UCSD-AML1 (cell line): ENCODE measurements around the gene UHMK1.

ENCODE experiments used
- DNase-seq: peaks from one replicate; lab custom pipeline; 2025; ENCODE audit not compliant: unreplicated experiment; lab: John Stamatoyannopoulos, UW

UHMK1 gene

GRCh38 chr1:162527314-162527713, 29.7 kb downstream of the UHMK1 start:
- no peak for DNase-seq

DNA sequence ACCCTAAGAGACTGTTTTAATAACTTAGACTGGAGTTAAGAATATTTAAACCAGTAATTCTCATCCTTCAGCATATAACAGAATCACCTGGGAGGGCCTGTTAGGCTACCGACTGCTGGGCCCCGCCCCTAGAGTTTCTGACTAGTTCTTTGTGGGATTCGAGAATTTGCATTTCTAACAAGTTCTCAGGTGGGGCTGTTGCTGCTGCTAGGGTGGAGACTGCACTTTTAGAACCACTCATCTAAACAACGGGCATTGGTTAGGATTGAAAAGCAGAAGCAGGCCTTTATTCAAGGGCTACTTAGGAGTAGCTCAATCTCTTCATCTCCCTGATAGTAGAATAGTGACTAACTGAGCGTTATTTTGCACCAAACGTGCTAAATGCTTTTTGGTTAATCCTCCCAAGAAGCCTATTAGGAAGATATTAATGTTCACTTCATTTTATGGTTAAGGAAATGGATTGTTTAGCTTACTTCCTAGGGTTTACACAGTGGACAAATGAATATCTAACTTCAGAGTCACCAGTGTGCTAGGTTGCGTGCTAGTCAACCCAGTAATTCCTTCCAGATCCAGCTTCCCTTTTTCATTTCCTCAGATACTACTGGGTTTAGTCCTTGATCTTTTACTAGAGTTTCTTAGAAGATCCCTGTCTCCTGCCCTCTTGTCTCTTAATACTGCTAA, 32.8 kb downstream of the UHMK1 start:
- no peak for DNase-seq

DNA sequence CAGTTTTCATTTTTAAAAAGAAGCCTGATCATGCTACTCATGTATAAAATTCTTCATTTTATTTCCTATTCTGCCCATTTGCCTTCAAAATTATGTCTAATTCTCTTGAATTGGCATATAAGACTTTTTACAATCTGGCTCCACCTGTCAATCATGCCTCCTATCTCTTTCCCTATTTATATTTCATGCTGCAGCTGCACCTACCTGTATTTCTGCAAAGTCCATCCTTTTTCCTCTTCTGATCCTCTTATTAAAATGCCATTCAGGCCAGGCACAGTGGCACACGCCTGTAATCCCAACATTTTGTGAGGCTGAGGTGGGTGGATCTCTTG, 33.3 kb downstream of the UHMK1 start:
- DNase-seq = no peak

GRCh38 chr1:162535501-162535900, 37.9 kb downstream of the UHMK1 start:
- DNase-seq = no peak

GRCh38 chr1:162536511-162536910, 38.9 kb downstream of the UHMK1 start:
- no peak for DNase-seq

DNA sequence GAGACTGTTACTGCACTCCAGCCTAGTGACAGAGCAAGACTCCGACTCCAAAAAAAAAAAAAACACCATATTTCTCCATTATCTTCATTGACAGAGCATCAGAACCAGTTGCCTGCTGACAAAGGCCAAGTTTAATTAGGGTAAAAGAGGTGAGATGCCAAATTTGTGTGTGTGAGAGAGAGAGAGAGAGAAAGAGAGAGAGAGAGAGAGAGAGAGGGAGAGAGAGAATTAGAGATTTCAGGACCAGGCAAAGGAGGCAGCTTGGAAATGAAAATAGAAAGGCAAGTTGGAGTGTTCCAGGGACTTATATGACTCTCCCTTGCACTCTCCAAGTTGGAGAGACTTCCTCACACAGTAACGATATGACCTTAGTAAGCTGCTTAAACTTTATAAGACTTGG, 39.6 kb downstream of the UHMK1 start:
- no peak for DNase-seq

DNA sequence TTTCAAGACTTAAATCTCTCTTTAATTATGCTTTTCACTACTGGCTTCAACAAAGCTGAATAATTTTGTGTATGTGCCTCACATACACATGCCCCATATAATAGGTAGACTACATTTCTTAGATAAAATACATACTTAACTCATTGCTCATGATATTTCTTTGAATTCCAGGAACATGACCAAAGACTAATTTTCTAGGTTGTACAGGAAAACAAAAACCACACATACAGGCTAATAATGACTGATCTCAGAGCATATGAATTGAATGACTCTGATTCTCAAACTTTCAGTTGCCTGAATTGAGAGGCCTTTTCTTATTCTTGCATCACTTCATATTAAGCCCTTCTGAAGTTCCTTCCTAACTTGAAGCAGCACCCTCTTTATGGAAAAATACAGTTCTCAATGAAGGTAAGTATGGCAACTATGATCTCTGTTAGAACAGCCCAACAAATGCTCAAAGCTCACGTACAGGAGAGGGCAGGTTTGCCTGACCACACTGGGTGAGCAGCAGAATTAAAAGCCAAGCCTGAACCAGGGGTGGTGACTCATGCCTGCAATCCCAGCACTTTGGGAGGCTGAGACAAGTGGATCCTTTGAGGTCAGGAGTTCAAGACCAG, 41.3 kb downstream of the UHMK1 start:
- DNase-seq = no peak

GRCh38 chr1:162541619-162542141, 44.1 kb downstream of the UHMK1 start:
- DNase-seq = no peak

GRCh38 chr1:162543228-162543627, 45.6 kb downstream of the UHMK1 start:
- no peak for DNase-seq

GRCh38 chr1:162548170-162548569, 50.6 kb downstream of the UHMK1 start:
- no peak for DNase-seq

DNA sequence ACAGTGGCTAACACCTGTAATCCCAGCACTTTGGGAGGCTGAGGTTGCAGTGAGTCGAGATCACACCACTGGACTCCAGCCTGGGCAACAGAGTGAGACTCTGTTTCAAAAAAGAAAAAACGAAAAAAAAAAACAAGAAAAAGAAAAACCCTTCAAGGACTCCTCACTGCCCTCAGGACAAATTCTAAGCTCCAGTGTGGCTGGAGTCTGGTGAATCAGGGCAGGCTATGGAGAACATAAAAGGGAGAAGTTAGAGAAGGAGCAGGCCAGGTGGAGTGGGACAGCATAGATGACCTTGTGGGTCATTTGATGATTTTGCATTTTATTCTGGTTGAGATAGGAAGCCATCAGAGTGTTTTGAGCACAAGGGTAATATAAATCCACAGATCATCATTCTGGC, 51.4 kb downstream of the UHMK1 start:
- no peak for DNase-seq

DNA sequence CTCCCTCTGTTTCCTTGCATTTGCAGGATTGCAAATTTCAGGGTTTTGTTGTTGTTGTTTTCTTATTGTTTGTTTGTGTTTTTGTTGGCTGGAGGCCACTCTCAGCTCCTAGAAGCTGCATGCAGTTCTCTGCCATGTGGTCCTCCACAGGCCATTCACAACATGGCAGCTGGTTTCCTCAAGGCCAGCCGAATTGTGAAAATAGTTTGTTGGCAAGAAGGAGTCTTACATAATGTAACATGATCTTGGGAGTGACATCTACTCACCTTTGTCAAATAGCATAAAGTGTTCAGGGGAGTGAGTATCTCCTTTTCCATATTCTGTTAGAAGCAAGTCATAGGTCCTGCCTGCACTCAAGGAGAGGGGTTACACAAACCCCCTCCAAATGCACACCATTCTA, 53.3 kb downstream of the UHMK1 start:
- no peak for DNase-seq

DNA sequence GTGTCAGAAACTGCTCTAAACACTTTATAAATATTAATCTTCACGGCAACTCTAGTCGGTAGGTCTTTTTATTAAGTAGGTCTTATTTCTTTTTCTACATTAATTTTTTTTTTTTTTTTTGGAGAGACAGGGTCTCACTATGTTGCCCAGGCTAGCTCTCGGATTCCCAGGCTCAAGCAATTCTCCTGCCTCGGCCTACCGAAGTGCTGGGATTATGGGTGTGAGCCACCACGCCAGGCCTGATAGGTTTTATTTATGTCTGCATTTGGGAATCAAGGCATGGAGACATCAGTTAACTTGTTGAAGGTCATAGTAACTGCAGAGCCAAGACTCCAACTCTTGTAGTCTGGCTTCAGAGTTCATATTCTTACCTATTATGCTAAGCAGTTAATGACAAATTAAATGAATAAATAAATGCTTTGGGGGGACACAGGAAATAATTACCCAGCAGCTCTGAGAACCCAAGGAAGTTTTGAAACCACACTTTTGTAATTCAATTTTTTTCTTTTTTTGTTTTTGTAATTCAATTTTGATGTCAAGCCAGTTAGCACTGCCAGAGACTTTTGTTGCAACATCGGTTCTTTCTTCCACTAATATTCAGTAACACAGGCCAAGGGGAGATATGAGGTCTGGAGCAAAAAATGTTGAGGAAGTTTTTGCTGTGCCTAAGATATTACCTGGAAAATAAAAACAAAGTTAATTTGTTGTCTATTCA, 54.5 kb downstream of the UHMK1 start:
- DNase-seq = no peak

DNA sequence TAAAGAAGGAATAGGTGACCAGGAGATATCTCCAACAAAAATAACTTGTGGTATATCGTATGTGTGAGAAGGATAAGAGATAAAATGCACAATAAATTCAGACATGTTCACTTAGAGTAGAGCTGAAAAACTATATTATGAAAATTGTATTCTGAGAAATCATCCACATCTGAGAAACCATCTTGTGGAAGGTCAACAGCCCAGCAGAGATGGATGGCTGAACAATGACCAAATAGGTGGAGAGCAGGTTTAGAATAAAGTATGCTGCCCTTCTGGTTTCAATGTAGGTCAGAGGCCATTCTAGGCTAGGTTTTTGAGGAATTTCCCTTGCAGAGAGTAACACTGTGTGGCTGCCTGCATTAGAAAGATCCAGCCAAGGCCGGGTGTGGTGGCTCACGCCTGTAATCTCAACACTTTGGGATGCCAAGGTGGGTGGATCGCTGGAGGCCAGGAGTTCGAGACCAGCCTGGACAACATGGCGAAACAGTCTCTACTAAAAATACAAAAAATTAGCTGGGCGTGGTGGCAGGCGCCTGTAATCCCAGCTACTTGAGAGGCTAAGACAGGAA, 55.1 kb downstream of the UHMK1 start:
- no peak for DNase-seq

GRCh38 chr1:162554258-162554657, 56.6 kb downstream of the UHMK1 start:
- no peak for DNase-seq

GRCh38 chr1:162557536-162557935, 59.9 kb downstream of the UHMK1 start:
- no peak for DNase-seq

DNA sequence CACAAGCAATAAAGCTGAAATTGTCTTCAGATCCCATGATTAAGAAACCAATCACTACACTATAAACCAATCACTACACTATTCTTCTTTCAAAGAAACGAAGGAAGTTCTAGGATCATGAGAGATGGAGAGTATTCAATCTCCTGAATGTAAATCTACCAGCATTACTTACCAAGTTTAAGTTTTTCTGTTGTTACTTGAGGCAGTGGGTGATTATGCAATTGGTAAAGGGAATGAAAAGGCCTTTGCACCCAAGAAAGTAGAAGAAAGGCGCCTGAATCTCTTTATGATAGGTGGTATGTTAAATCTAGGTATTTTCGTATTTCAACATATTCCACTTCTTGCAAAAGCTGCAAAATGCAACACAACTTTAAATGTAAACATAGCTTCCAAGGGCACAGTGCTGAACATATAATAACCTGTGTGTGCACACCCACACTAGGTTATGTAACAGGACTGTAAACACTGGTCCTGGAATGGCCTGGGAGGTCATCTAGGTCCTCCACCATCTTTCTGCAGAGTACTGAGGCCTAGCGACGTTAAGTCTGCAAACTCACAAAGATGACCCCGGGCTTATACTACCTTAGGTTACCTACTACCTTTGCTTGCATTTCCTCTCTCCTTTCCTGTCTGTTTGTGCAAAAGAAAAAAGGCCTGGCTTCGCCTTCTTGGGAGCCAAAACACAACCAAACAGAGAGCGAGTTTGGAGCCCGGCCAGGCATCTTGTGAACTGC, 62.9 kb downstream of the UHMK1 start:
- no peak for DNase-seq

GRCh38 chr1:162561037-162561615, 63.5 kb downstream of the UHMK1 start:
- peak; percentile 98 for DNase-seq

DNA sequence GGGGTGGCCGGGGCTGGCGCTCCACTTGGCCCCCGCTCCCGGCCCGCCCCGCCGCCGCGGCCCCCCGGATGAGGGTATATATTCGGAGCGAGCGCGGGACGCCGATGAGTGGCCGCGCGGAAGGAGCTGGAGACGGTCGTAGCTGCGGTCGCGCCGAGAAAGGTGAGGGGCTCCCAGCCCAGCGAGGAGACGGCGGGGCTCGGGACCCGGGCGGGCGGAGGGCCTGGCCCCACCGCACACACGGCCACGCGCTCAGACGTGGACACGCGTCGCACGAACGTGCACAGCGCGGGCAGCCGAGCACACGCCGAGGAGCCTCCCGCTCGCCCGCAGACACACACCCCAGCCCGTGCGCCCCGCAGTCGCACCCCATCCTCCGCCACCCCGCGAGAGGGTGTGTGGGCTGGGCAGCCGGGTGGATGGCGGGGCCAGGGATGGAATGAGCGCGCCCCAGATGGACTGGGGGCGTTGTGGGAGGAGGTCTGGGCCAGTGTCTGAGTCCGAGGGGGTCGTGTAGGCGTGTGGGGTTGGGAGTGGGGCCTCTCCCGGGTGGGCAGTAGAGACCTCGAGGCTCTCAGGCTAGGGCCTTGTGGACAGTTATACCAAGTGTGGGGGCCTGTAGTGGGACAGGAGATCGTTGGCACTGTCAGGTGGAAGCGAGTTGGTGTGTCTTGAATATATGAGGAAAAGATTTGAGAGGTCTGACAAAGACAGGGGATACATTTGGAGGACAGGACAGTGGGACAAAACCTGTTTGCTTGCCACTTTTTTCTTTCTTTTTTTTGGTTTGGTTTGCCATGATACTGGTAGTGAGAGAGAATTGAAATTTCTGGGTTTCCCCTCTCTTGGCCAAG, 64.2 kb downstream of the UHMK1 start, which contains the start of gene UAP1:
Gene UAP1 (plus strand): TSS at position 107 of the 854 bp plus-strand sequence. CDS start 4,347 bp downstream, outside the sequence.
- no peak for DNase-seq

- DNase-seq = no peak
Observed at GRCh38 chr1:162562470-162562828, 64.8 kb downstream of the UHMK1 start.
